ENCODE results near the gene MFF. TPM values are rescaled to one million over a fixed set of nuclear protein-coding genes. Genes with fewer than 3 reads are reported as not detected.

MFF gene
- polyA plus RNA-seq, 1 experiment = 255 TPM

DNA sequence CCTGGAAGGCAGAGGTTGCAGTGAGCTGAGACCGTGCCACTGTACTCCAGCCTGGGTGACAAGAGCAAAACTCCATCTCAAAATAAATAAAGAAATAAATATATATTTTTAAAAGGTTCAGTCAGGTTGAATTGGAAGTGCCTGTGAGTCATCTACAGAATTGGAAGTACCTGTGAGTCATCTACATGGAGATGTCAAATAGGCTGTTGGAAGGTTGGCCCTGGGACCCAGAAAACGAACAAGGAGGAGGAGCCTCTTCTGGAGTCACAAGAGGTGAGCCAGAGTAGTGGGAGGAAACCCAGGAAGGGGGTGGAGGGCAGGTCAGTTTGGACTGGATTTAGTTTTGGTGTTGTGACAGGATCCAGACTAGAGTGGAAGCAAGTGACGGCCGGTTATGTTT is 77.9 kb downstream of the MFF start:
- H3K9me3 ChIP-seq (ENCODE audit: control insufficient read depth, insufficient read depth, low read length) = no peaks in the 10 kb centered on the region
- no peaks in the 10 kb centered on the region for H3K27me3 ChIP-seq (ENCODE audit: control insufficient read depth, insufficient read depth, low read length)
- TF ChIP-seq, protein P1, sequence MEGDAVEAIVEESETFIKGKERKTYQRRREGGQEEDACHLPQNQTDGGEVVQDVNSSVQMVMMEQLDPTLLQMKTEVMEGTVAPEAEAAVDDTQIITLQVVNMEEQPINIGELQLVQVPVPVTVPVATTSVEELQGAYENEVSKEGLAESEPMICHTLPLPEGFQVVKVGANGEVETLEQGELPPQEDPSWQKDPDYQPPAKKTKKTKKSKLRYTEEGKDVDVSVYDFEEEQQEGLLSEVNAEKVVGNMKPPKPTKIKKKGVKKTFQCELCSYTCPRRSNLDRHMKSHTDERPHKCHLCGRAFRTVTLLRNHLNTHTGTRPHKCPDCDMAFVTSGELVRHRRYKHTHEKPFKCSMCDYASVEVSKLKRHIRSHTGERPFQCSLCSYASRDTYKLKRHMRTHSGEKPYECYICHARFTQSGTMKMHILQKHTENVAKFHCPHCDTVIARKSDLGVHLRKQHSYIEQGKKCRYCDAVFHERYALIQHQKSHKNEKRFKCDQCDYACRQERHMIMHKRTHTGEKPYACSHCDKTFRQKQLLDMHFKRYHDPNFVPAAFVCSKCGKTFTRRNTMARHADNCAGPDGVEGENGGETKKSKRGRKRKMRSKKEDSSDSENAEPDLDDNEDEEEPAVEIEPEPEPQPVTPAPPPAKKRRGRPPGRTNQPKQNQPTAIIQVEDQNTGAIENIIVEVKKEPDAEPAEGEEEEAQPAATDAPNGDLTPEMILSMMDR (IDR thresholded peaks at IDR 0.05; ENCODE audit: low read depth, low read length) = no peak
- POLR2A ChIA-PET = no interaction called here
- H3K4me3 ChIP-seq (ENCODE audit: low read depth, low read length) = no peak overlapping the region
- H3K27ac ChIP-seq (ENCODE audit: low read depth, low read length) = no peak overlapping the region
- DNase-seq (ENCODE audit: low read depth, low spot score) = no peak
- CTCF ChIA-PET = interaction anchor here (1.0 to 2.2 kb wide), 2 partner anchors 255 to 363 kb away, joined by 5 to 8 read pairs; no protein-coding TSS in a partner anchor

DNA sequence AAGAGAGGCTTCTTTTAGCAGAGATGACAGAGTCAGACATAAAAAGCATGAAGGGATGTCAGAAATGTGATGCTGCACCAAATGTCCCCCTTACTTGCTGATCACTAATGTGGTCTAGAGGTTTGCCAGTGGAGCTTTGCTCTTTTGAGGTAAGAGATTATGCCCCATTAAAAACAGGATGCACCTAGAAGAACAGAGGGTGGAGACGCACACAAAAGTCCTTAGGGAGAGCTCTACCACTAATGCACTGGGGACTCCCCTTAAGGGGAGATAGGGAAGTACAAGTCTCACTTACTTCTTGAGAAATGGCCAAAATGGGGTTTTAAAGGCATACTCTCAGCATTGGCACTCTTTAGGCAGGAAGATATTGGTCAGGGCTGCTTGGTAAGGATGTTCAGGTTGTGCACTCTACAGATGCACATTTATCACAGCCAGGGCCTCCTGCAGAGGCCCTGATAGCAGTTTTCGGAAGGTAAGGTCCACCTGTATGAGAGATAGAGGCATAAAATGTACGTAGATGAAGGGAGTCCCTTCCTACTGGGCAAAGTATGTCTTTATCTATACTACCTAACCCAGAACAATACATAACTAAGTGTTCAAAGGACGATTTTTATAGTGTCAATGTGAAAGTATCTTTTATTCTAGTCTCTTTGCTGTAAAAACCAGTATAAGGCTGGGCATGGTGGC is 79.7 kb downstream of the MFF start:
- no peak for DNase-seq (ENCODE audit: low read depth, low spot score)
- Histone ChIP-seq H3K4me3 (ENCODE audit: low read depth, low read length) (no peak overlapping the region), H3K27ac (ENCODE audit: low read depth, low read length) (no peak overlapping the region), H3K27me3 (ENCODE audit: control insufficient read depth, insufficient read depth, low read length) (no peaks in the 10 kb centered on the region), H3K9me3 (ENCODE audit: control insufficient read depth, insufficient read depth, low read length) (no peaks in the 10 kb centered on the region)
- ChIA-PET CTCF (interaction anchor here (1.0 to 2.9 kb wide), 10 partner anchors 8 to 361 kb away, joined by 4 to 63 read pairs (median 14); partner anchors contain the start of genes SCYGR1 and TM4SF20), POLR2A (interaction anchor here (1.0 kb wide), 1 partner anchor 30 kb away, joined by 3 read pairs; no protein-coding TSS in a partner anchor)
- TF ChIP-seq, protein P1 (IDR thresholded peaks at IDR 0.05; ENCODE audit: low read depth, low read length) = no peak

- ChIA-PET POLR2A (interaction anchor here (0.7 to 1.5 kb wide), 4 partner anchors 13 to 360 kb away, joined by 3 to 5 read pairs (median 4); no protein-coding TSS in a partner anchor), CTCF (interaction anchor here (0.5 to 2.9 kb wide), 31 partner anchors 9 to 1652 kb away, joined by 3 to 63 read pairs (median 4); partner anchors contain the start of genes SCYGR1 and TM4SF20)
- H3K27ac ChIP-seq (ENCODE audit: low read depth, low read length) = peak overlapping the region; percentile 96
- TF ChIP-seq, protein P1 (IDR thresholded peaks at IDR 0.05; ENCODE audit: low read depth, low read length) = peak; percentile 77
- no peak overlapping the region for H3K4me3 ChIP-seq (ENCODE audit: low read depth, low read length)
- DNase-seq (ENCODE audit: low read depth, low spot score) = peak; percentile 95
- no peaks in the 10 kb centered on the region for H3K27me3 ChIP-seq (ENCODE audit: control insufficient read depth, insufficient read depth, low read length)
- no peaks in the 10 kb centered on the region for H3K9me3 ChIP-seq (ENCODE audit: control insufficient read depth, insufficient read depth, low read length)
Observed at GRCh38 chr2:227406177-227407031, 81.4 kb downstream of the MFF start.

Other genes with a start within 250 kb of the MFF start
- 0.05 and 0.06 TPM in 2 replicates for gene COL4A4, start 161.0 kb upstream of the MFF start, polyA plus RNA-seq (2011; rRNA removed)
- gene COL4A3, start 160.6 kb upstream of the MFF start, polyA plus RNA-seq (2011; rRNA removed) = 0.07 TPM in 1 of 2 replicates, not detected in the other
- 0.82 and 1.1 TPM in 2 replicates for gene TM4SF20, start 54.1 kb downstream of the MFF start, polyA plus RNA-seq (2011; rRNA removed)
- not detected in 2 replicates for gene SCYGR1, start 62.7 kb downstream of the MFF start, polyA plus RNA-seq (2011; rRNA removed)
- gene AGFG1, start 146.9 kb downstream of the MFF start, polyA plus RNA-seq (2011; rRNA removed) = 124 and 139 TPM in 2 replicates